Neural cell (in vitro differentiated cells): ENCODE measurements around the gene SLC25A24. TPM values are rescaled to one million over a fixed set of nuclear protein-coding genes. Genes with fewer than 3 reads are reported as not detected.

Source experiments
- H2AFZ ChIP-seq: fragments of 200-600, 300-800 bp; sonication (generic), shearing (Covaris generic); 2 replicates; pipeline ENCODE4 v1.6.0; 2014; ENCODE audit warnings: low read depth, mild to moderate bottlenecking, antibody characterized with exemption, low read length, moderate library complexity
- H3F3A ChIP-seq: fragments of 200-600 bp; shearing (Covaris generic); 2 replicates; pipeline ENCODE4 v1.6.1; 2016; ENCODE audit warnings: mild to moderate bottlenecking, moderate library complexity, mixed read lengths, antibody characterized with exemption, low read length; ENCODE audit not compliant: insufficient read depth, poor library complexity, severe bottlenecking
- H3K27ac ChIP-seq: fragments of 200-600, 300-800 bp; sonication (generic), shearing (Covaris generic); 2 replicates; pipeline ENCODE4 v1.5.1; 2014; ENCODE audit warnings: mild to moderate bottlenecking, low read length, moderate library complexity
- H3K27me3 ChIP-seq: fragments of 300-800, 200-600 bp; sonication (generic), shearing (Covaris generic); 2 replicates; pipeline ENCODE4 v1.6.0; 2014; ENCODE audit warnings: mild to moderate bottlenecking, low read depth, low read length, moderate library complexity; ENCODE audit not compliant: insufficient read depth
- H3K36me3 ChIP-seq: fragments of 300-800, 200-600 bp; sonication (generic), shearing (Covaris generic); 2 replicates; pipeline ENCODE4 v1.5.1; 2014; ENCODE audit warnings: mild to moderate bottlenecking, antibody characterized with exemption, low read length, moderate library complexity; ENCODE audit not compliant: insufficient read depth
- H3K4me2 ChIP-seq: fragments of 300-800, 200-600 bp; sonication (generic), shearing (Covaris generic); 2 replicates; pipeline ENCODE4 v1.6.0; 2014; ENCODE audit warnings: mild to moderate bottlenecking, low read length
- H3K4me3 ChIP-seq: fragments of 300-800, 200-600 bp; sonication (generic), shearing (Covaris generic); 2 replicates; pipeline ENCODE4 v1.5.1; 2014; ENCODE audit warnings: mild to moderate bottlenecking, low read length, moderate library complexity
- H3K79me2 ChIP-seq: fragments of 200-600 bp; shearing (Covaris generic); replicated peaks from 2 replicates; pipeline ENCODE4 v1.6.0; 2014; ENCODE audit warnings: mild to moderate bottlenecking, low read length, moderate library complexity; ENCODE audit not compliant: insufficient read depth
- H3K9ac ChIP-seq: fragments of 300-800, 200-600 bp; sonication (generic), shearing (Covaris generic); 2 replicates; pipeline ENCODE4 v1.6.1; 2016; ENCODE audit warnings: mild to moderate bottlenecking, low read length, mixed read lengths
- H3K9me2 ChIP-seq: fragments of 200-600 bp; shearing (Covaris generic); 2 replicates; pipeline ENCODE4 v1.6.1; 2016; ENCODE audit warnings: mild to moderate bottlenecking, low read length, mixed read lengths; ENCODE audit not compliant: insufficient read depth
- H3K9me3 ChIP-seq: fragments of 200-600, 300-800 bp; sonication (generic), shearing (Covaris generic); 2 replicates; pipeline ENCODE4 v1.6.1; 2016; ENCODE audit warnings: mild to moderate bottlenecking, mixed run types, low read length, moderate library complexity, mixed read lengths
- H4K20me1 ChIP-seq: fragments of 200-600 bp; shearing (Covaris generic); 2 replicates; pipeline ENCODE4 v1.6.1; 2016; ENCODE audit warnings: mild to moderate bottlenecking, mixed run types; ENCODE audit not compliant: insufficient read depth
- CTCF ChIP-seq: fragments of 450-650 bp; IDR thresholded peaks from 2 replicates; pipeline ENCODE4 v1.5.1; 2014; ENCODE audit warnings: antibody characterized with exemption, mild to moderate bottlenecking, moderate library complexity; ENCODE audit not compliant: poor library complexity, severe bottlenecking
- EP300 ChIP-seq: fragments of 450-650 bp; conservative IDR thresholded peaks from 2 replicates; pipeline ENCODE4 v1.6.1; 2014; ENCODE audit warnings: antibody characterized with exemption, mild to moderate bottlenecking, moderate library complexity; ENCODE audit not compliant: poor library complexity, severe bottlenecking
- EZH2 ChIP-seq: fragments of 200-600, 300-800 bp; shearing (Covaris generic), sonication (generic); IDR thresholded peaks from 2 replicates; pipeline ENCODE4 v1.6.1; 2014; ENCODE audit warnings: antibody characterized with exemption, low read length, borderline replicate concordance, mild to moderate bottlenecking; ENCODE audit not compliant: insufficient read depth, poor library complexity, severe bottlenecking
- MXI1 ChIP-seq: fragments of 450-650 bp; conservative IDR thresholded peaks from 2 replicates; pipeline ENCODE4 v1.6.1; 2014; ENCODE audit warnings: antibody characterized with exemption, mild to moderate bottlenecking; ENCODE audit not compliant: poor library complexity, severe bottlenecking
- POLR2AphosphoS5 ChIP-seq: IDR thresholded peaks from 2 replicates; pipeline ENCODE4 v1.6.1; 2012
- RAD21 ChIP-seq: fragments of 450-650 bp; conservative IDR thresholded peaks from 2 replicates; pipeline ENCODE4 v1.6.1; 2014; ENCODE audit warnings: antibody characterized with exemption, mild to moderate bottlenecking, moderate library complexity
- REST ChIP-seq: IDR thresholded peaks from 2 replicates; pipeline ENCODE4 v1.6.1; 2012; ENCODE audit warnings: borderline replicate concordance
- SMC3 ChIP-seq: fragments of 450-650 bp; conservative IDR thresholded peaks from 2 replicates; pipeline ENCODE4 v1.6.1; 2014; ENCODE audit warnings: antibody characterized with exemption, mild to moderate bottlenecking, moderate library complexity; ENCODE audit not compliant: poor library complexity
- TAF1 ChIP-seq: IDR thresholded peaks from 2 replicates; pipeline ENCODE4 v1.6.1; 2012; ENCODE audit warnings: low read depth
- polyA plus RNA-seq: library from polyadenylated mRNA; depleted of rRNA; stranded (reverse); fragments of >200 nt; gene quantifications from 2 replicates; pipeline ENCODE4 v1.2.3, GENCODE V29; 2014

The SLC25A24 gene
- polyA plus RNA-seq, 1 donor from 2014 or later: 25.5 TPM

- H4K20me1 ChIP-seq: no peaks in the 10 kb centered on the region
These were observed 45.8 kb downstream of the SLC25A24 start for GRCh38 chr1:108154314-108154713.

GRCh38 chr1:108152782-108153222, 47.3 kb downstream of the SLC25A24 start:
- H3F3A ChIP-seq: no peaks in the 10 kb centered on the region
- H3K9ac ChIP-seq: no peak overlapping the region
- no peaks in the 10 kb centered on the region for H3K27me3 ChIP-seq
- peaks cover 23% of the 10 kb centered on the region for H3K36me3 ChIP-seq
- H3K9me3 ChIP-seq: no peaks in the 10 kb centered on the region
- no peaks in the 10 kb centered on the region for H3K9me2 ChIP-seq
- no peak overlapping the region for H3K27ac ChIP-seq
- no peak overlapping the region for H2AFZ ChIP-seq
- no peak overlapping the region for H3K4me2 ChIP-seq
- TF ChIP-seq RAD21 (no peak), CTCF (no peak), TAF1 (no peak)
- no peaks in the 10 kb centered on the region for H4K20me1 ChIP-seq
- no peaks in the 10 kb centered on the region for H3K79me2 ChIP-seq
- no peak overlapping the region for H3K4me3 ChIP-seq

More at GRCh38 chr1:108154314-108154713, 45.8 kb downstream of the SLC25A24 start:
- Histone ChIP-seq H3K9ac (no peak overlapping the region), H3K9me2 (no peaks in the 10 kb centered on the region), H3F3A (no peaks in the 10 kb centered on the region), H3K79me2 (no peaks in the 10 kb centered on the region), H3K27me3 (no peaks in the 10 kb centered on the region), H3K27ac (no peak overlapping the region), H2AFZ (no peak overlapping the region), H3K9me3 (no peaks in the 10 kb centered on the region), H3K4me3 (no peak overlapping the region), H3K4me2 (no peak overlapping the region), H3K36me3 (peaks cover 23% of the 10 kb centered on the region)
- TF ChIP-seq EP300 (no peak), REST (no peak), EZH2 (no peak), MXI1 (no peak), SMC3 (no peak), POLR2AphosphoS5 (no peak), CTCF (no peak), TAF1 (no peak), RAD21 (no peak)
